Suprapubic skin (tissue), 3 donors: ENCODE results near the gene CCT6B.

Experiments
- CTCF ChIP-seq, 2 donors: fragments of 200-600 bp in 1 of 2; fragments of 450-650 bp in 1 of 2; sonication (generic) in 1 of 2; IDR thresholded peaks; one replicate each; pipeline ENCODE4 v1.5.1; 2016 to 2019; ENCODE audit warnings: antibody characterized with exemption in 2 of 2, mild to moderate bottlenecking in 1 of 2, moderate library complexity in 1 of 2
- POLR2A ChIP-seq, 2 donors: fragments of 450-650 bp; IDR thresholded peaks; one replicate each; pipeline ENCODE4 v1.6.1; 2017; ENCODE audit warnings: antibody characterized with exemption in 2 of 2, mild to moderate bottlenecking in 2 of 2, moderate library complexity in 2 of 2

DNA sequence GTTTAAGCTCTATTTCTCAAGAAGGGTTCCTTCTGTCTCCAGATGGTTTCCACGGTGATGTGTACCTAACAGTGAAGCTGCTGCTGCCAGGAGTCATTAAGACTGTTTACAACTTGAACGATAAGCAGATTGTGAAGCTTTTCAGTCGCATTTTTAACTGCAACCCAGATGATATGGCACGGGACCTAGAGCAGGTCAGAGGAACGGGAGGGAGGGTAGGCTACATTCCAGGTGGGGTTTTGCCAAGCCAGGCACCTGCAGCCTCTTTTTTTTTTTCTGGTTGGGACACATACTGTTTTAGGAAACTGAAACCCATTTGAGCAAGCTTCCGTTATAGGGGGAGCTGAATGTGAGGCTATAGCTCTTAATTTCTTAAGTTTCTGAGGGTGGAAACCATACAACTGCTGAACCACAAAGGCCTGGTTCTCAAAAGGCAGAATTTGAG lies 29.7 kb upstream of the CCT6B start:
- no peak for TF ChIP-seq CTCF (IDR thresholded peaks at IDR 0.05)
- TF ChIP-seq POLR2A (IDR thresholded peaks at IDR 0.05) = no peak
